Pons (tissue), 1 donor: ENCODE results near the gene NIN.
"Not testable (repeated sequence)": the region's sequence is repeated elsewhere in the genome, so short reads cannot be mapped to it uniquely, and the experiment has no call there.

ENCODE experiments used
- DNase-seq: peaks from one replicate; pipeline ENCODE4 v3.0.0-alpha.2; 2016; ENCODE audit warnings: low spot score

Gene NIN

DNA sequence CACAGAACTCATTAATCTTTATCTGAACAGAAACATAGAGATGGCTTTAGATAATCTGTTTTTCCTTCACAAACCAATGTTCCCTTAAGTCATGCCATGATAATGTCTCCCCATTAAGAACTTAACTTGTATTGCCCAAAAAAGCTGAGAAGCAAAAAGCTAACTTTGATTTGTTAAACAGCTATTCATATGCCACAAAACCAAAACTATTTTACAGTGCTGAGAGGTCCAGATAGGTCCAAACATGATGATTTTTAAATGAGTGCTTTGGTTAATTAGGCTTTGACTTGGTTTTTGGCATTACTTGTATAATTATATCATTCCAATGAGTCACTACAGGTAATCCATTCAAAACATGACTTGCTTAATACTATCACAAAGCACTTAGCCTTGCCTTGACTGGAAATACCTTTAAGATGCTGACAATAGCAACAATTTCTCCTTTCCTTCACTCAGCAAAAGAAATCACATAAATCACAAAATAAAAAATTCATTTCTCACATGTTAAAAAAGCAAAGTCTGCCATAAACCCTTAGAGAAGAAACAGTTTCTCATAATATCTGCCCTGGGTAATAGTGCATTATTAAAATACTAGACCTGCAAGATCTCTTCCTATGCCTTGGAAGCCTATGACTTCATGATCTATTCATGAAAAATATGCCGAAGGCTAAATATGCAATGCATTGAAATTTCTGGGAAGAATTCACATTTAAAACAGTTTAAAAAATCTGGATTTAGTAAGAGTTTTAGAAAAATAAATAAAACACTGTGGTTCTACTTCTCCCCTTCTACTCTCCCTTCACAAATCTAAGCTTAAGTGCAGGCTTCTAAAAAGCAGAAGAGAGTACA is 110.8 kb downstream of the NIN start:
- no peak for DNase-seq

DNA sequence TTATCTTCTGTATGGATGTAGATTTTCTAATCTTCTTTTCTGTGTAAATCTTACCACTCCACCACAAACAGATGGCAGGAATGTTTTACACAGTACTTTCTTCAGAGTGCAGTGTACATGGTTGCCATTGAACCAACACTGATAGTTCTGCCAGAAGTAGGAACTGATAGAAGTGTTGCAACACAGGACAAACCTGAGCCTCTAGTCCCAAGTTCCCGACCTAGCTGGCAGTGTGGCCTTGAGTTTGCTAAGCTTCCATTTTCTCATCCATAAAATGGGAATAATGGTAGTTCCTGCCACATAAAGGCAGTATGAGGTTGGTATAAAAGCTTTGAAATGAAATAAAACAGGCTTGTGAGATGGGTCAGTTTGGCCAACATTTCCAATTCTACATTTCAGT is 112.0 kb downstream of the NIN start:
- no peak for DNase-seq

DNA sequence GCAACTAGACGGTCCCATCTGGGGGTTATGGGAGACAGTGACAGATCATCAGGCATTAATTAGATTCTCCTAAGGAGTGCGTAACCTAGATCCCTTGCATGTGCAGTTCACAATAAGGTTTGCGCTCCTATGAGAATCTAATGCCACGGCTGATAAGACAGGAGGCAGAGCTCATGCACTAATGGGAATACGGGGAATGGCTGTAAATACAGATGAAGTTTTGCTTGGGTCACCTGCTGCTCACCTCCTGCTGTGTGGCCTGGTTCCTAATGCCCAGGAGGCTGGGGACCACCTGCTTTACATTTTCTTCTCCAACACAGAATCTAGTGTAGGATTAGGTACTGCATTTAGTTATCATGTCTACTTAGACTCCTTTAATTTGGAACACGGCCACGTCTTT is 113.2 kb downstream of the NIN start:
- no peak for DNase-seq

GRCh38 chr14:50714450-50715073 is 116.4 kb downstream of the NIN start:
- DNase-seq, result peak; percentile 77

DNA sequence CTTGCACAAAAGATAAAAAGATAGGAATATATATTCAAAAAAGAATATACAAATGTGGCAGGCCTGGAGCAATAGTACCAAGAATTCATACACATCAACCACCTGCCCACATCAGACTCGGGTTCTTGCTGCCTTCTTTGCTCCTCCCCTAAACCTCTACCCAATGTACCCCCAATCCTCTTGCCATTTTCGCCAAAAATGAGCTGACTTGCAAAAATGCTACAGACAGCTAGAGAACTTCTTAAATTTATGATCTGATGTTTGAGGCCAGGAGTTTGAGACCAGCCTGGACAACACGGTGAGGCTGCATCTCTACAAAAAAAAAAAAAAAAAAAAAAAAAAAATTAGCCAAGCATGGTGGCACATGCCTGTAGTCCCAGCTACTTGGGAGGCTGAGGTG is 119.9 kb downstream of the NIN start:
- no peak for DNase-seq

DNA sequence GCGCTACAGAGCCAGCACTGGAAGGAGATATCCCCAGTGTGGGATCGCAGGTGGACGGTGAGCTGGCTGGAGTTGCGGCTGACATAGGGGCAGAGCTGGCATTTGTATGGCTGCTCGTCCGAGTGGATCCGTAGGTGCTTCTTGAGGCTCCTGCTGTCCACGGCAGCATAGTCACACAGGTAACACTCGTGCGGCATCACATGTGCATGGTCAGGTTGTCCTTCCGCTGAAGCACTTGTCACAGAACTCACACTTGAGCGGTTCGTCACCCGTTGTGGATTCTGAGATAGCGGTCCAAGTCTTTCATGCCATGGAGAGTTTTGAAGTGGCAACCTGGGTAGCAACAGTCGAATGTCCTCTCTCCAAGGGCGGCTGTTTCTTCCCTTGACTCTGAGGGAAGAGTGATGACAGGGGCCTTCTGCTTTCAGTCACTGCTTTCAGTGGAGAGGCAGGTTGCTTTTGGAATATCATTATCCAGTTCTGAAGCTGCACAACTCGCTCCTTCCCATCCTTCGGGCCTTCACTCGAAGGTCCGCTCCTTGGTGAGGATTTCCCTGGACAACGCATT is 125.9 kb downstream of the NIN start:
- DNase-seq, result no peak

DNA sequence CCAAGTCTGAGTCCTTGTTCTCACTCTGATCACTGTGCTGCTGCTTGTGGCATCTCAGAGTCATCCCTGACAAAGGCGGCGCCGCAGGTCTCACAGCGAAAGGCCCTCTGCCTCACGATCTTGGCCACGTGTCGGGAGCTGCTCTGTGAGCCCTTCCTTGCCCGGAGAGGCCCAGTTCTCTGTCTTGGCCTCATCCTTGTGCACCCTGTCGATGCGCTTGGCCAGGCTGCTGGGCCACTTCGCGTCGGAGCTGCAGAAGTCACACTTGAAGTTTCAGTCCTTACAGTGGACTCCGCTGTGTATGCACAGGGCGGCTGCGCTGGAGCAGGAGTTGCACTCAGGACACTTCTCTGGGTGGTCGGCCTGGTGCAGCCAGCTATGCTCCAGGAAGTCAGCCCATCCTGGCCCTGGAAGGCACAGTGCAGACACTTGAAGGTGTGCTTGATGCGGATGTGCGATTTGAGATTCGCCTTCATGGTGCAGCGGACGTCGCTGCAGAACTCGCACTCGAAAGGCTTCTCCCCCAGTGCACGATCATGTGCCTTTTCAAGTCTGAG is 126.4 kb downstream of the NIN start:
- DNase-seq, result no peak

- no peak for DNase-seq
Observed at GRCh38 chr14:50697659-50698290, 133.2 kb downstream of the NIN start.

DNA sequence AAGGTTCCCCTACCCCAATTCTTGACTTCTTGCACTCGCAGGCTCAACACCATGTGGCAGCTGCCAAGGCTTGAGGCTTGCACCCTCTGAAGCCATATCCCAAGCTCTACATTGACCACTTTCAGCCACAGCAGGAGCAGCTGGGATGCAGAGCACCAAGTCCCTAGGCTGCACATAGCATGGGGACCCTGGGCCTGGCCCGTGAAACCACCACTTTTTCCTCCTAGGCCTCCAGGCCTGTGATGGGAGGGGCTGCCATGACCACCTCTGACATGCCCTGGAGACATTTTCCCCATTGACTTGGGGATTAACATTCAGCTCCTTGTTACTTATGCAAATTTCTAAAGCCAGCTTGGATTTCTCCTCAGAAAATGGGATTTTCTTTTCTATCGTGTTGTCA is 136.7 kb downstream of the NIN start:
- not testable (repeated sequence) for DNase-seq

- no peak for DNase-seq
Observed at GRCh38 chr14:50688875-50689274, 142.1 kb downstream of the NIN start.

- DNase-seq, result no peak
Observed at GRCh38 chr14:50679674-50680073, 151.3 kb downstream of the NIN start.

GRCh38 chr14:50678163-50678562 is 152.8 kb downstream of the NIN start:
- DNase-seq, result no peak

DNA sequence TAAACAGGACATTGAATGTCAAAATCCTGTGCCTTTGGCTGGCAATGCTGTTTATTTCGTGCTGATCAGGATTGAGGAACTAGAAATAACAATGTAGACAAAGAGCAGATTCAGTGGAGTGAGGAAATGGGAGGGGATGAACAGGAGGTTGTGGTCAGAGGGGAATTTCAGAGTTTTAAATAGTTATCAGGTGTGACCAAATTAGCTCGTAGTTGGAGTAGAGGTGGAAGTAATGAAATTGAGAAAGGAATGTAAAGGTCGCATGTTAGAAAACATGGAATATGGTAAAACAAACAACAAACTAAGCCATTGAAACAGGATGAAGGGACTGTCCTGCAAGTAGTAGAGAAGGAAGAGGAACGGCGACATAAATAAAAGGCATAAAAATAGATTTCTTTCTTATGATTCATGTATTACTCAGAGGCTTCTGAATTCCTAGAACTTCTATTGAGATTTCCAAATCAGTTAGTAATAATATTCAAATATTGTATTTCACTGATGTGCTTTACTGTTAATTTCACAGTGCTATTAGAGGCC is 153.4 kb downstream of the NIN start:
- DNase-seq, result peak; percentile 49

- DNase-seq, result no peak
Observed at GRCh38 chr14:50676814-50677516, 154.0 kb downstream of the NIN start.

GRCh38 chr14:50675597-50675996 is 155.4 kb downstream of the NIN start:
- no peak for DNase-seq

GRCh38 chr14:50670866-50671256 is 160.1 kb downstream of the NIN start:
- no peak for DNase-seq

GRCh38 chr14:50670196-50670865 is 160.6 kb downstream of the NIN start:
- no peak for DNase-seq
